HepG2 (cell line): ENCODE data around the gene PSMB10. TPM values are rescaled to one million over a fixed set of nuclear protein-coding genes. Genes with fewer than 3 reads are reported as not detected.

ENCODE experiments used
- CREB1 ChIP-seq, 2 experiments: fragments of 450-650 bp in 1 of 2; IDR thresholded peaks; 2 replicates each; pipeline ENCODE4 v1.6.1; 2016 to 2017; ENCODE audit warnings: control low read depth in 1 of 2, mild to moderate bottlenecking in 1 of 2, missing compliant biosample characterization in 1 of 2, missing genetic modification characterization in 1 of 2
- EP300 ChIP-seq, 3 experiments: sonication (generic) in 1 of 3; formaldehyde crosslinking in 1 of 3; IDR thresholded peaks; 2 replicates each; pipeline versions ENCODE4 v1.5.1 to v1.6.1; 2011 to 2020; ENCODE audit warnings: low read depth in 2 of 3, low read length in 2 of 3, borderline replicate concordance in 1 of 3, improper control_type of control experiment in 1 of 3, mild to moderate bottlenecking in 1 of 3, missing genetic modification reagents in 1 of 3, moderate library complexity in 1 of 3
- FOXP1 ChIP-seq, 2 experiments: fragments of 450-650 bp in 1 of 2; IDR thresholded peaks; 2 replicates each; pipeline ENCODE4 v1.6.1; 2017 to 2018; ENCODE audit warnings: antibody characterized with exemption in 1 of 2
- HDAC2 ChIP-seq: sonication (generic); formaldehyde crosslinking; IDR thresholded peaks from 2 replicates; pipeline ENCODE4 v1.4.0; 2020; ENCODE audit warnings: missing genetic modification reagents
- KLF12 ChIP-seq: sonication (generic); formaldehyde crosslinking; IDR thresholded peaks from 2 replicates; pipeline ENCODE4 v1.4.0; 2020; ENCODE audit warnings: missing genetic modification reagents, borderline replicate concordance
- SMYD3 ChIP-seq: sonication (generic); formaldehyde crosslinking; IDR thresholded peaks from 2 replicates; pipeline ENCODE4 v1.8.1; 2023; ENCODE audit warnings: mild to moderate bottlenecking, missing genetic modification reagents
- ZBTB2 ChIP-seq: sonication (generic); formaldehyde crosslinking; IDR thresholded peaks from 2 replicates; pipeline ENCODE4 v1.8.0; 2022; ENCODE audit warnings: low read depth, missing genetic modification reagents
- ZEB1 ChIP-seq: IDR thresholded peaks from 2 replicates; pipeline ENCODE4 v1.6.1; 2012; ENCODE audit warnings: mild to moderate bottlenecking, low read depth, inconsistent platforms; ENCODE audit not compliant: insufficient replicate concordance
- ZKSCAN1 ChIP-seq: fragments of 150-350 bp; IDR thresholded peaks from 2 replicates; pipeline ENCODE4 v1.6.1; 2014; ENCODE audit warnings: low read length
- ZKSCAN8 ChIP-seq: IDR thresholded peaks from 2 replicates; pipeline ENCODE4 v1.6.1; 2016; ENCODE audit warnings: borderline replicate concordance, missing genetic modification reagents, missing compliant biosample characterization
- ZNF569 ChIP-seq: sonication (generic); formaldehyde crosslinking; IDR thresholded peaks from 2 replicates; pipeline ENCODE4 v1.5.0; 2020; ENCODE audit warnings: mild to moderate bottlenecking, missing genetic modification reagents, moderate library complexity, borderline replicate concordance
- ZNF572 ChIP-seq: sonication (generic); formaldehyde crosslinking; IDR thresholded peaks from 2 replicates; pipeline ENCODE4 v1.5.1; 2020; ENCODE audit warnings: mild to moderate bottlenecking, missing genetic modification reagents
- polyA plus RNA-seq, 8 experiments: library from polyadenylated mRNA; depleted of rRNA in 3 of 8; stranded (reverse) in 7 of 8; unstranded in 1 of 8; fragments of >200 nt; fragmentation: Illumina TruSeq in 4 of 8; extraction: Trizol in 4 of 8; gene quantifications; 2 replicates each; pipeline versions ENCODE4 v1.2.1 to v1.2.3, GENCODE V29; 2011 to 2016; ENCODE audit warnings: low read depth in 4 of 8, missing spikeins in 1 of 8, mixed read lengths in 1 of 8; ENCODE audit not compliant: insufficient read depth in 1 of 8
- total RNA-seq, 5 experiments: library from RNA; depleted of rRNA; stranded (reverse); fragments of >200 nt; fragmentation: Illumina TruSeq; extraction: Trizol; gene quantifications; 2 replicates each; pipeline ENCODE4 v1.2.3, GENCODE V29; 2016; ENCODE audit warnings: low read depth in 1 of 5
- TF ChIP-seq, protein P1 (sequence below): IDR thresholded peaks from 2 replicates; pipeline ENCODE4 v1.6.1; 2016; ENCODE audit warnings: low read depth, missing genetic modification reagents, missing compliant biosample characterization
- TF ChIP-seq, protein P2 (sequence below): sonication (generic); formaldehyde crosslinking; conservative IDR thresholded peaks from 2 replicates; pipeline ENCODE4 v1.8.0; 2022; ENCODE audit warnings: low read depth, missing genetic modification reagents
- TF ChIP-seq, protein P3 (sequence below): sonication (generic); formaldehyde crosslinking; IDR thresholded peaks from 2 replicates; pipeline ENCODE4 v1.5.0; 2020; ENCODE audit warnings: mild to moderate bottlenecking, missing genetic modification reagents

PSMB10 gene
- total and polyA plus RNA-seq, 2 of the 13 experiments (the other 11 are each of a cell fraction or from before 2014, with no cell fraction given), result 12.7 to 65.9 TPM

GRCh38 chr16:67935402-67936123, 1.1 kb downstream of the PSMB10 start (continued):
- no peak for TF ChIP-seq ZEB1
- TF ChIP-seq CREB1 (IDR thresholded peaks at IDR 0.05), result peak; percentile 56
- TF ChIP-seq CREB1 (CRISPR knock-in tag; IDR thresholded peaks at IDR 0.05), result no peak
- TF ChIP-seq FOXP1 (IDR thresholded peaks at IDR 0.05), result no peak
- no peak for TF ChIP-seq FOXP1 (CRISPR knock-in tag; IDR thresholded peaks at IDR 0.05)
- TF ChIP-seq, protein P1, sequence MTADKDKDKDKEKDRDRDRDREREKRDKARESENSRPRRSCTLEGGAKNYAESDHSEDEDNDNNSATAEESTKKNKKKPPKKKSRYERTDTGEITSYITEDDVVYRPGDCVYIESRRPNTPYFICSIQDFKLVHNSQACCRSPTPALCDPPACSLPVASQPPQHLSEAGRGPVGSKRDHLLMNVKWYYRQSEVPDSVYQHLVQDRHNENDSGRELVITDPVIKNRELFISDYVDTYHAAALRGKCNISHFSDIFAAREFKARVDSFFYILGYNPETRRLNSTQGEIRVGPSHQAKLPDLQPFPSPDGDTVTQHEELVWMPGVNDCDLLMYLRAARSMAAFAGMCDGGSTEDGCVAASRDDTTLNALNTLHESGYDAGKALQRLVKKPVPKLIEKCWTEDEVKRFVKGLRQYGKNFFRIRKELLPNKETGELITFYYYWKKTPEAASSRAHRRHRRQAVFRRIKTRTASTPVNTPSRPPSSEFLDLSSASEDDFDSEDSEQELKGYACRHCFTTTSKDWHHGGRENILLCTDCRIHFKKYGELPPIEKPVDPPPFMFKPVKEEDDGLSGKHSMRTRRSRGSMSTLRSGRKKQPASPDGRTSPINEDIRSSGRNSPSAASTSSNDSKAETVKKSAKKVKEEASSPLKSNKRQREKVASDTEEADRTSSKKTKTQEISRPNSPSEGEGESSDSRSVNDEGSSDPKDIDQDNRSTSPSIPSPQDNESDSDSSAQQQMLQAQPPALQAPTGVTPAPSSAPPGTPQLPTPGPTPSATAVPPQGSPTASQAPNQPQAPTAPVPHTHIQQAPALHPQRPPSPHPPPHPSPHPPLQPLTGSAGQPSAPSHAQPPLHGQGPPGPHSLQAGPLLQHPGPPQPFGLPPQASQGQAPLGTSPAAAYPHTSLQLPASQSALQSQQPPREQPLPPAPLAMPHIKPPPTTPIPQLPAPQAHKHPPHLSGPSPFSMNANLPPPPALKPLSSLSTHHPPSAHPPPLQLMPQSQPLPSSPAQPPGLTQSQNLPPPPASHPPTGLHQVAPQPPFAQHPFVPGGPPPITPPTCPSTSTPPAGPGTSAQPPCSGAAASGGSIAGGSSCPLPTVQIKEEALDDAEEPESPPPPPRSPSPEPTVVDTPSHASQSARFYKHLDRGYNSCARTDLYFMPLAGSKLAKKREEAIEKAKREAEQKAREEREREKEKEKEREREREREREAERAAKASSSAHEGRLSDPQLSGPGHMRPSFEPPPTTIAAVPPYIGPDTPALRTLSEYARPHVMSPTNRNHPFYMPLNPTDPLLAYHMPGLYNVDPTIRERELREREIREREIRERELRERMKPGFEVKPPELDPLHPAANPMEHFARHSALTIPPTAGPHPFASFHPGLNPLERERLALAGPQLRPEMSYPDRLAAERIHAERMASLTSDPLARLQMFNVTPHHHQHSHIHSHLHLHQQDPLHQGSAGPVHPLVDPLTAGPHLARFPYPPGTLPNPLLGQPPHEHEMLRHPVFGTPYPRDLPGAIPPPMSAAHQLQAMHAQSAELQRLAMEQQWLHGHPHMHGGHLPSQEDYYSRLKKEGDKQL (CRISPR knock-in tag), result peak; percentile 16; the same call in 1 of the 2 replicates
- TF ChIP-seq ZNF569 (CRISPR knock-in tag), result 0 out of 2 replicates have a peak, but pooled peaks have one; percentile 45
- TF ChIP-seq ZBTB2 (CRISPR knock-in tag), result no peak
- peak; percentile 63 for TF ChIP-seq KLF12 (CRISPR knock-in tag)
- no peak for TF ChIP-seq ZKSCAN8
- TF ChIP-seq EP300 (IDR thresholded peaks at IDR 0.05; ENCODE audit: low read depth in 2 of 2, low read length in 2 of 2), result no peak
- TF ChIP-seq EP300 (CRISPR knock-in tag; IDR thresholded peaks at IDR 0.05; ENCODE audit: borderline replicate concordance), result no peak; the same call in 1 of the 2 replicates
- TF ChIP-seq HDAC2 (CRISPR knock-in tag), result 0 out of 2 replicates have a peak, but pooled peaks have one; percentile 47
- TF ChIP-seq ZNF572, result peak; percentile 87
- TF ChIP-seq, protein P2, sequence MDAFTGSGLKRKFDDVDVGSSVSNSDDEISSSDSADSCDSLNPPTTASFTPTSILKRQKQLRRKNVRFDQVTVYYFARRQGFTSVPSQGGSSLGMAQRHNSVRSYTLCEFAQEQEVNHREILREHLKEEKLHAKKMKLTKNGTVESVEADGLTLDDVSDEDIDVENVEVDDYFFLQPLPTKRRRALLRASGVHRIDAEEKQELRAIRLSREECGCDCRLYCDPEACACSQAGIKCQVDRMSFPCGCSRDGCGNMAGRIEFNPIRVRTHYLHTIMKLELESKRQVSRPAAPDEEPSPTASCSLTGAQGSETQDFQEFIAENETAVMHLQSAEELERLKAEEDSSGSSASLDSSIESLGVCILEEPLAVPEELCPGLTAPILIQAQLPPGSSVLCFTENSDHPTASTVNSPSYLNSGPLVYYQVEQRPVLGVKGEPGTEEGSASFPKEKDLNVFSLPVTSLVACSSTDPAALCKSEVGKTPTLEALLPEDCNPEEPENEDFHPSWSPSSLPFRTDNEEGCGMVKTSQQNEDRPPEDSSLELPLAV, result no peak; the same call in 1 of the 2 replicates
- TF ChIP-seq, protein P3, sequence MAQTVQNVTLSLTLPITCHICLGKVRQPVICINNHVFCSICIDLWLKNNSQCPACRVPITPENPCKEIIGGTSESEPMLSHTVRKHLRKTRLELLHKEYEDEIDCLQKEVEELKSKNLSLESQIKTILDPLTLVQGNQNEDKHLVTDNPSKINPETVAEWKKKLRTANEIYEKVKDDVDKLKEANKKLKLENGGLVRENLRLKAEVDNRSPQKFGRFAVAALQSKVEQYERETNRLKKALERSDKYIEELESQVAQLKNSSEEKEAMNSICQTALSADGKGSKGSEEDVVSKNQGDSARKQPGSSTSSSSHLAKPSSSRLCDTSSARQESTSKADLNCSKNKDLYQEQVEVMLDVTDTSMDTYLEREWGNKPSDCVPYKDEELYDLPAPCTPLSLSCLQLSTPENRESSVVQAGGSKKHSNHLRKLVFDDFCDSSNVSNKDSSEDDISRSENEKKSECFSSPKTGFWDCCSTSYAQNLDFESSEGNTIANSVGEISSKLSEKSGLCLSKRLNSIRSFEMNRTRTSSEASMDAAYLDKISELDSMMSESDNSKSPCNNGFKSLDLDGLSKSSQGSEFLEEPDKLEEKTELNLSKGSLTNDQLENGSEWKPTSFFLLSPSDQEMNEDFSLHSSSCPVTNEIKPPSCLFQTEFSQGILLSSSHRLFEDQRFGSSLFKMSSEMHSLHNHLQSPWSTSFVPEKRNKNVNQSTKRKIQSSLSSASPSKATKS (CRISPR knock-in tag), result no peak; the same call in 1 of the 2 replicates
- no peak for TF ChIP-seq ZKSCAN1
- peak; percentile 42; the same call in 1 of the 2 replicates for TF ChIP-seq SMYD3 (CRISPR knock-in tag)
